Coronary artery (tissue), 2 donors: Measurements from ENCODE around the gene CDH23.

ENCODE experiments used
- DNase-seq: peaks from one replicate; pipeline ENCODE4 v3.0.0-alpha.2; 2017; ENCODE audit warnings: low spot score
- H3K27ac ChIP-seq, 2 donors: fragments of 200-600 bp; sonication (generic); one replicate each; pipeline ENCODE4 v1.5.1; 2016 to 2019
- H3K4me3 ChIP-seq: fragments of 200-600 bp; sonication (generic); 2 replicates; pipeline ENCODE4 v1.5.1; 2016; ENCODE audit warnings: mild to moderate bottlenecking, moderate library complexity
- CTCF ChIP-seq: fragments of 200-600 bp; sonication (generic); IDR thresholded peaks from one replicate; pipeline ENCODE4 v1.5.1; 2019; ENCODE audit warnings: antibody characterized with exemption

The CDH23 gene

GRCh38 chr10:71501402-71501801 is 104.7 kb downstream of the CDH23 start:
- Histone ChIP-seq H3K4me3 (no peak overlapping the region), H3K27ac (no peak overlapping the region)
- no peak for DNase-seq
- TF ChIP-seq CTCF = no peak

- Histone ChIP-seq H3K4me3 (no peak overlapping the region), H3K27ac (no peak overlapping the region)
- DNase-seq = no peak
- no peak for TF ChIP-seq CTCF
Observed at GRCh38 chr10:71502190-71502589, 105.5 kb downstream of the CDH23 start.

GRCh38 chr10:71502851-71503250 is 106.1 kb downstream of the CDH23 start:
- Histone ChIP-seq H3K27ac (no peak overlapping the region), H3K4me3 (no peak overlapping the region)
- no peak for DNase-seq
- no peak for TF ChIP-seq CTCF

GRCh38 chr10:71504168-71504567 is 107.4 kb downstream of the CDH23 start:
- TF ChIP-seq CTCF = no peak
- no peak overlapping the region for H3K27ac ChIP-seq
- DNase-seq = no peak
- no peak overlapping the region for H3K4me3 ChIP-seq

- no peak overlapping the region for H3K4me3 ChIP-seq
- no peak for DNase-seq
- H3K27ac ChIP-seq = no peak overlapping the region
- no peak for TF ChIP-seq CTCF
Observed at GRCh38 chr10:71504570-71504969, 107.8 kb downstream of the CDH23 start.

GRCh38 chr10:71505862-71506261 is 109.1 kb downstream of the CDH23 start:
- no peak overlapping the region for H3K4me3 ChIP-seq
- TF ChIP-seq CTCF = no peak
- H3K27ac ChIP-seq = no peak overlapping the region
- DNase-seq = no peak

- no peak for TF ChIP-seq CTCF
- no peak for DNase-seq
- H3K27ac ChIP-seq = no peak overlapping the region
- H3K4me3 ChIP-seq = no peak overlapping the region
Observed at GRCh38 chr10:71509444-71509843, 112.7 kb downstream of the CDH23 start.
